GM18502 (cell line): Measurements from ENCODE around the gene WDTC1.
"Not testable (repeated sequence)": the region's sequence is repeated elsewhere in the genome, so short reads cannot be mapped to it uniquely, and the experiment has no call there.

ENCODE experiments used
- ATAC-seq: cut with Tn5 transposase; IDR thresholded peaks from one replicate; pipeline ENCODE4 v1.9.1; 2021; ENCODE audit warnings: mild to moderate bottlenecking; ENCODE audit not compliant: unreplicated experiment, poor library complexity

WDTC1 gene

DNA sequence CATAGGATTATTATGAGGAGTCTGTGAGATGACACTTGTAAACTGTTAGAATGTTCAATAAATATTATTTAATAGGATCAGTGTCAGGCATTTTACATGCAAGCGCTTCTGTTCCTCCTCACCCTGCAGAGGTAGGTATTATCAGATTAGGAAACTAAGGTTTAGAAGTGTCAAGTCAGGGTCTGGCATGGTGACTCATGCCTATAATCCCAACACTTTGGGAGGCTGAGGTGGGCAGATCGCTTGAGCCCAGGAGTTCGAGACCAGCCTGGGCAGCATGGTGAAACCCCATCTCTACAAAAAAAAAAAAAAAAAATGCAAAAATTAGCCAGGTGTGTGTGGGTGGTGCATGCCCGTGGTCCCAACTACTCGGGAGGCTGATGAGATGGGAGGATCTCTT is 9.2 kb downstream of the WDTC1 start:
- ATAC-seq: not testable (repeated sequence)

DNA sequence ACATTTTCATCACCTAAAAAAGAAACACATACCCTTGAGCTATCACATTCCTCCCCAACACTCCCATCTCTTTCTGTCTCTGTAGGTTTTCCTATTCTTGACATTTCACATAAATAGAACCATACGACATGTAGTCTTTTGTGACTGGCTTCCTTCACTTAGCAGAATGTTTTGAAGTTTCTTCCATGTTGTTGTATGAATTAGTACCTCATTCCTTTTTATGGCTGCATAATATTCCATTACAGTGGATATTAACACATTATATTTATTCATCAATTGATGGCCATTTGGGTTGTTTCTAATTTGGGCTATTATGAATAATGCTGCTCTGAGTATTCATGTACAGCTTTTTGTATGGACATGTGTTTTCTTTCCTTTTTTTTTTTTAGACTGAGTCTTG is 11.8 kb downstream of the WDTC1 start:
- no peak for ATAC-seq

- ATAC-seq: no peak
Observed at GRCh38 chr1:27253596-27253995, 19.2 kb downstream of the WDTC1 start.

GRCh38 chr1:27255136-27255535 is 20.7 kb downstream of the WDTC1 start:
- no peak for ATAC-seq

DNA sequence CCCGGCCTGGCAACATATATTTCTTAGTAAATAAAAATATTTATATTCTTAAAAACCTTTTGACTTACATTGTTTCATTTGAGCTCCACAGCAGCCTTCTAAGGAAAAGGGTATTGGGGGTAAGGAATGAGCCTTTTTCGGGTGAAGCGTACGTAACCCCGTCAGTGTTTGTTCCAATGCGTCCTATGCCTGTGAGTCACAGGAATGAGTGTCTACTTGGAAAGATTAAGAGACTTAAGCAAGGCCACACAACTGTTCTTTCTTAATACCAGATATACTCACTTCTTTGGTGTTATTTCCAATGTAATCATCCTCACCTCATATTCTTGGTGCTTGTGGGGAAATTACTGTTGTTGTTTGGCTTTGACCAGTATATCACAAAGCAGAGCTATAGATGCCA is 22.7 kb downstream of the WDTC1 start:
- no peak for ATAC-seq

- ATAC-seq: no peak
Observed at GRCh38 chr1:27258598-27258997, 24.2 kb downstream of the WDTC1 start.

DNA sequence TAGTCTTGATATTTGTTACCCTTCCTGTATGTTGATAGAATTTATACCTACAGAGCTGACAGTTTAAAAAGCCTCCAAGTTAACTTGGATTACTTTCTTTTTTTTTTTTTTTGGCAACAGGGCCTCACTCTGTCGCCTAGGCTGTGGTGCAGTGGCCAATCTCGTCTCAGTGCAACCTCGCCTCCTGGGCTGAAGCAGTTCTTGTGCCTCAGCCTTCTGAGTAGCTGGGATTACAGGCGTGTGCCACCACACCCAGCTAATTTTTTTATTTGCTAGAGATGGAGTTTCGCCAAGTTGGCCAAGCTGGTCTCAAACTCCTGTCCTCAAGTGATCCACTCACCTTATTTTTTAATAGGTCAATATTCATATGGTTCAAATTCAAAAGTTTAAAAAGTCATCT is 32.7 kb downstream of the WDTC1 start:
- ATAC-seq: no peak

- no peak for ATAC-seq
Observed at GRCh38 chr1:27269276-27269675, 34.8 kb downstream of the WDTC1 start.

GRCh38 chr1:27274204-27274603 is 39.8 kb downstream of the WDTC1 start:
- ATAC-seq: no peak

- ATAC-seq: no peak
Observed at GRCh38 chr1:27275696-27276095, 41.3 kb downstream of the WDTC1 start.

DNA sequence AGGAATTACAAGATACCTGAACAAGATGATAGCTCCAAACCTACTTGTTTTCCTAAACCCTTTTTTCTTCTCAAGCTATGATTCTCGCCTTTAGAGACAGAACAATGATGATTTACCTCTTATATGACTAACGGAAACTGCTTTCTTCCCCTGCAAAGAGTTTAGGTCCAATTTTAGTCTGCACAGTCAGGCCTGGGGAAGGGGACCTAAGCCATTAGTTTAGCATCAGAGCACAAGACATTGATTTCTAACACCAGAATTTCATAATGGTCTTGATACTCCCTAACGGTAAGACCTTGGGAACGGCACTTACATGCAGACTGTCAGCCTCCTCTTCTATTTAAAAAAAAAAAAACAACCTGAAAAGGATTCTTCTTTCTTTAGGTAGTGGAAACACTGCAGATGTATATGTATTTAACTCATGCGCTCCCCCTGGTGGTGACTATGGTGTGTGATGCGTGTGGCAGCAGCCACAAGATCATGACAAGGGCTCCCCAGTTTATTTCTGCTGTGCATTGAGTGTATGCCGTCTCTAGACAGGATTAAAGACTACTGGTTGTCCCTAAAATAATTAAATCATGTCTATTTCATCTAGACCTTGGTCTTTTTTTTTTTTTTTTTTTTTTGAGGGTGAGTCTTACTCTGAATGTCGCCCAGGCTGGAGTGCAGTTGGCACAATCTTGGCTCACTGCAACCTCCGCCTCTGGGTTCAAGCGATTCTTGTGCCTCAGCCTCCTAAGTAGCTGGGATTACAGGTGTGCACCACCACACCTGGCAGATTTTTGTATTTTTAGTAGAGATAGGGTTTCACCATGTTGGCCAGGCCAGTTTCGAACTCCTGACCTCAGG is 50.2 kb downstream of the WDTC1 start:
- ATAC-seq: no peak

- ATAC-seq: no peak
Observed at GRCh38 chr1:27285274-27285660, 50.8 kb downstream of the WDTC1 start.

DNA sequence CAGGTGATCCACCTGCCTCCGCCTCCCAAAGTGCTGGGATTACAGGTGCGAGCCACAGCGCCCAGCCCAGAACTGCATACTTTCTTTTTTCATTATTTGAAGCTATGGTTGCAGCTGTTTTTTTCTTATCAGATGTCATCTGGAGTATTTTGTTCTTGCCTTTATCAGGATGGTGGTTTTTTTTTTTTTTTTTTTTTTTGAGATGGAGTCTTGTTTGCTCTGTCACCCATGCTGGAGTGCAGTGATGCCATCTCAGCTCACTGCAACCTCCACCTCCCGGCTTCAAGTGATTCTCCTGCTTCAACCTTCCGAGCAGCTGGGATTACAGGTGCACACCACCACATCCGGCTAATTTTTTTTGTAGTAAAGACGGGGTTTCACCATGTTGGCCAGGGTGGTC is 51.4 kb downstream of the WDTC1 start:
- not testable (repeated sequence) for ATAC-seq

DNA sequence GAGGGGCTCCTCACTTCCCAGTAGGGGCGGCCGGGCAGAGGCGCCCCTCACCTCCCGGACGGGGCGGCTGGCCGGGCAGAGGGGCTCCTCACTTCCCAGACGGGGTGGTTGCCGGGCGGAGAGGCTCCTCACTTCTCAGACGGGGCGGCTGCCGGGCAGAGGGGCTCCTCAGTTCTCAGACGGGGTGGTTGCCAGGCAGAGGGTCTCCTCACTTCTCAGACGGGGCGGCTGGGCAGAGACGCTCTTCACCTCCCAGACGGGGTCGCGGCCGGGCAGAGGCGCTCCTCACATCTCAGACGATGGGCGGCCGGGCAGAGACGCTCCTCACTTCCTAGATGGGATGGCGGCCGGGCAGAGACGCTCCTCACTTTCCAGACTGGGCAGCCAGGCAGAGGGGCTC is 54.7 kb downstream of the WDTC1 start:
- ATAC-seq: not testable (repeated sequence)

DNA sequence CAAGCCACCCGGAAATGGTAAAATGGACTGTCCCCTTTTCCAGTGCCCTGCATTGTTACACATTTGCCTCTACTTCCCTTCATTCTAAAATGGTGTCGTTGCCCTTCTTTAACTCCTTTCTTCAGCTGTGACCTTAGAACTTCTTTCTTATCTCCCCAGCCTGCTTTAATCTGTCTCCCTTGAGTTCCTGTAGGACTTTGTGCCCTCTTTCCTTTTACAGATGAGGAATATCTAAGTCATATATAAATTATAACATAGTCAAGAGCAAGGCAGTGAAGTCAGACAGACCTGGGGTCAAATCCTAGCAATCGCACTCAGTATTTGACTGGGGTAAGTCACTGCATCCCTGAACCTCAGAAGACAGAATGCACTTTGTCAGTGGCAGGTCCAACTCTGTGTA is 56.1 kb downstream of the WDTC1 start:
- no peak for ATAC-seq

DNA sequence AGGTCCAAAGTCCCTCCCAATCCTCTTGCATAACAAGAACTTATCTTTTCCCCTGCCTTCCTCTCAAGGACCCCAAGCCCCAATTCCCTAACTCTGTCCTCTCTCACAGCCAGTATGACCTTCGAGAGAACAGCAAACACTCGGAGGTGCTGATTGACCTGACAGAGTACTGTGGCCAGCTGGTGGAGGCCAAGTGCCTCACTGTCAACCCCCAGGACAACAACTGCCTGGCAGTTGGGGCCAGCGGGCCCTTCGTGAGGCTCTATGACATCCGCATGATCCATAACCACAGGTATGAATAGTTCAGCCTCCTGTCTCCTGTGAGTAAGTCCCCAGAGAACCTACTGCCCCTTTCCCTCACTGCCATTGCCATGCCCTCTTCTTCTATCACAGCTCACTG is 57.7 kb downstream of the WDTC1 start:
- ATAC-seq: no peak

DNA sequence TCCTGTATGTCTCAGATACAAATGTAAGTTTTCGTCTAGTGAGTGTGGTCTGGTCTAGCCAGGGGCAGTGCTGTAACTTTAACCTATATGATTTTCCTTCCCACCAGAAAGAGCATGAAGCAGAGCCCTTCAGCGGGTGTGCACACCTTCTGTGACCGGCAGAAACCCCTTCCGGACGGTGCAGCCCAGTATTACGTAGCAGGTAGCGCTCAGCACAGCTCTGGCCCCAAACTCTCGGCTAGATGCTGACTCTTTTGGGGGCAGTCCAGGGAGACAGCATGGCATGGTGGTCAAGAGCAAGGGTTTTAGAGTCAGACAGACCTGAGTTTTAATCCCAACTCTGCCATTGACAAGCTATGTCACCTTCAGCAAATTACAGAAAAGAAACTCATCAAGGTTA is 59.5 kb downstream of the WDTC1 start:
- no peak for ATAC-seq

GRCh38 chr1:27296773-27297291 is 62.4 kb downstream of the WDTC1 start:
- ATAC-seq: no peak

- no peak for ATAC-seq
Observed at GRCh38 chr1:27297903-27298302, 63.5 kb downstream of the WDTC1 start.

DNA sequence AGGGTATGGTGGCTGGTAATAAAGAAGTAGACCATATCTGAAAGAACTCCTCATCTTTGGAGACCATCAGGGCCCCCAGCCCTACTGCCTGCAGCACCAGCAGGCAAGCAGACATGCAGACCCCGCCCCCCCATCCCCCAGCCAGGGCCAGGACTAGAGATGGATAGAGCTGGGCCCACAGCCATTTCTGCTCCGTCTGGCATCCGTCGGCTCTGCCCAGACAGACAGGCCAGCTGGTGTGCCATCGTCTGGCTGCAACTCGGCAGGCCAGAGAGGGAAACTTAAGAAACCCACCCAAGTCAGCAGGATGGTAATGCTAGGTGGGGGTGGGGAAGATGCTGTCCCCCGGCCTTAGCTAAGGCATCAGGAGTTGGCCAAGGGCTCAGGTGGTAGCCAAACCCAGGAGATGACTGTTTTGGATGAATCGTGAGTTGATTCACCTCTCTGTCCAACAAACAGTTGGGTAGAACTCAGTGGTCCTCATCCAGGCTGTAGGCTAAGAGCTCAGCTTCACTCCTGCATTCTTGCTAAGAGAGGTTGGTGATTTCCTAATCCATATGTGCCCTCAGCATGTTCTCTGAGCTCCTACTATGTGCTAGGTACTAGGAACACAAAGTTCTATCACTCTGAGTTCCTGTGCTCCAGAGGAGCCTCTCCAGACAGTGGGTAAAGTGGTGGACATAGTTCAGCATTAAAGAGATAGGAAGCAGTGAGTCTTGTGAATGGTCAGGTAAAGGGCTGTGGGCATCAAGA is 64.4 kb downstream of the WDTC1 start:
- no peak for ATAC-seq
